ENCODE results near the gene NRIP2. TPM values are rescaled to one million over a fixed set of nuclear protein-coding genes. Genes with fewer than 3 reads are reported as not detected.

Gene NRIP2
- total RNA-seq, 1 donor from 2014 or later, result not detected

DNA sequence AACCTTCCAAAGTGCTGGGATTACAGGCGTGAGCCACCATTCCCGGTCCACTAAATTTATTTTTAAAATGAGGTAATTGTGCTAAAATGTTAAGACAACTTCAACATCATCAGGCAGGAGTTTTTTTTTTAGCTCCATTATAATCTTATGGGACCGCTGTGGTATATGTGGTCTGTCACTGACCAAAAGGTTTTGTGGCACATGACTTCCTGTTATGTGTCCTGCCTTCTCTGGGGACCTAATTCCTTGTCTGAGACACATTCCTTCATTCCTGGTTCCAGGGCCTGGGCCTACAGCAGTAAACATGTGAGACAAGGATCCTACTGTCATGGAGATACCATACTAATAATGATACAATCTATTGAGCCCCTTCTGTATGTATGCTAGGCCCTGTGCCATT lies 17.1 kb upstream of the NRIP2 start:
- Histone ChIP-seq H3K4me3 (ENCODE audit: low read depth, low read length) (no peak overlapping the region), H3K27me3 (ENCODE audit: control insufficient read depth, insufficient read depth, low read length) (no peaks in the 10 kb centered on the region), H3K36me3 (ENCODE audit: control insufficient read depth, insufficient read depth, low read length) (no peaks in the 10 kb centered on the region)
- no peak for DNase-seq (ENCODE audit: low read depth)
- TF ChIP-seq, protein P1, sequence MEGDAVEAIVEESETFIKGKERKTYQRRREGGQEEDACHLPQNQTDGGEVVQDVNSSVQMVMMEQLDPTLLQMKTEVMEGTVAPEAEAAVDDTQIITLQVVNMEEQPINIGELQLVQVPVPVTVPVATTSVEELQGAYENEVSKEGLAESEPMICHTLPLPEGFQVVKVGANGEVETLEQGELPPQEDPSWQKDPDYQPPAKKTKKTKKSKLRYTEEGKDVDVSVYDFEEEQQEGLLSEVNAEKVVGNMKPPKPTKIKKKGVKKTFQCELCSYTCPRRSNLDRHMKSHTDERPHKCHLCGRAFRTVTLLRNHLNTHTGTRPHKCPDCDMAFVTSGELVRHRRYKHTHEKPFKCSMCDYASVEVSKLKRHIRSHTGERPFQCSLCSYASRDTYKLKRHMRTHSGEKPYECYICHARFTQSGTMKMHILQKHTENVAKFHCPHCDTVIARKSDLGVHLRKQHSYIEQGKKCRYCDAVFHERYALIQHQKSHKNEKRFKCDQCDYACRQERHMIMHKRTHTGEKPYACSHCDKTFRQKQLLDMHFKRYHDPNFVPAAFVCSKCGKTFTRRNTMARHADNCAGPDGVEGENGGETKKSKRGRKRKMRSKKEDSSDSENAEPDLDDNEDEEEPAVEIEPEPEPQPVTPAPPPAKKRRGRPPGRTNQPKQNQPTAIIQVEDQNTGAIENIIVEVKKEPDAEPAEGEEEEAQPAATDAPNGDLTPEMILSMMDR (IDR thresholded peaks at IDR 0.05; ENCODE audit: insufficient read depth, low read length, poor library complexity, severe bottlenecking), result no peak

DNA sequence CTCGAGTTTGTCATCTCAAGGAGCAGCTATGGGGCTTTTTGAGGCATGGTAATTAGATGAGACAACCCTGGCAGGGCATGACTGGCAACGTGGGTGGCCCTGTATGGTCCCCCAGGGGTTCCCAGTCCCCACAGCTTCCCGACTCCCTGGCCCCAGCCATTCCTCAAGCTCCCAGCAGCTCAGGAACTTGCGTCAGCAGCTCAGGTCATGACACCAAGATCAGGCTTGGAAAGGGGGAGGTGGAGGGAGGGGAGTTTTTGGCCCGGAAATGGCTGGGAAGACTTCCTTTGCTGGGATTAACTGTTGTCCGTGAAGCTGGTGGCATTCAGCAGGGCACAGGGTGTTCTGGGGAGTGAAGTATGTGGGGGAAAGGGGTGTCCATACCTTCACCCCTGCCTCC lies 10.4 kb upstream of the NRIP2 start:
- Histone ChIP-seq H3K4me3 (ENCODE audit: low read depth, low read length) (no peak overlapping the region), H3K27me3 (ENCODE audit: control insufficient read depth, insufficient read depth, low read length) (no peaks in the 10 kb centered on the region), H3K36me3 (ENCODE audit: control insufficient read depth, insufficient read depth, low read length) (no peaks in the 10 kb centered on the region)
- TF ChIP-seq, protein P1 (IDR thresholded peaks at IDR 0.05; ENCODE audit: insufficient read depth, low read length, poor library complexity, severe bottlenecking), result no peak
- DNase-seq (ENCODE audit: low read depth), result no peak

DNA sequence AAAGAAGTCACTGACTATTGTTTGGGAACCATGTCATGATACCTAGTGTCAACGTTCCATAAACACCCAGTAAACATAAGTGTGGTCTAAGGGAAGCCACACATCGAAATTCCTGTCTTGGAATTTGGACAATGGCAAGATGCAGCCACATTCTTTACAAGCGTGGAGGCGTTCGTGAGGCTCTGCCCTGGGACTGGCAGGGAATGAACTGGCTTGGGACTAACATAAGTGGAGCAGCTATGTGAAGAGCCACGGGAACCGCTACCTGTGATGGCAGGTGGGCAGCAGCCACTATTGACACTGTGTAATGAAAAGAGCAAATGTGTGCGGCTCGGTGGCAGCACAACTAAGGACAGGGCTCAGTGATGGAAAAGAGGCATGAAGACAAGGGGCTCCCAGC lies 10.0 kb upstream of the NRIP2 start:
- DNase-seq (ENCODE audit: low read depth), result no peak
- no peak overlapping the region for H3K4me3 ChIP-seq (ENCODE audit: low read depth, low read length)
- TF ChIP-seq, protein P1 (IDR thresholded peaks at IDR 0.05; ENCODE audit: insufficient read depth, low read length, poor library complexity, severe bottlenecking), result no peak
- H3K36me3 ChIP-seq (ENCODE audit: control insufficient read depth, insufficient read depth, low read length), result no peaks in the 10 kb centered on the region
- H3K27me3 ChIP-seq (ENCODE audit: control insufficient read depth, insufficient read depth, low read length), result no peaks in the 10 kb centered on the region

DNA sequence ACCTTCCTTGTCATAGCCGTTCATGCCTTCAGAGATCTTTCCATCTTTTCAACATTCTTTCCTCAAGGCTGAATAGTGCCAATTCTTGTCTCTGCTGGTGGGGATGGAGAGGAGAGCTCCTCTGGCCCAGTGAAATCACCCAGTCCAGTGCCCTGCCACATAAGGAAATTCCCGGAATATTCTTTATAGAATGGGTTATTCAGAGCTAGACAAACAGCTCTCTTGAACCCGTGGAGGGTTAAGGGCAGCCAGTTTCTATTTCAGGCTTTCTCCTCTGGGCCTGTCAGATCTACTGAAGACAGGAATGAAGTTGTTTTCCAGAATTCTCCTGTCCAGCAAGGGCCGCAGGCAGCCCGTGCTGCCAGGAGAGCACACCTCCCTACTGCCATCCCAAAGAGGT lies 8.1 kb upstream of the NRIP2 start:
- DNase-seq (ENCODE audit: low read depth), result no peak
- H3K36me3 ChIP-seq (ENCODE audit: control insufficient read depth, insufficient read depth, low read length), result no peaks in the 10 kb centered on the region
- TF ChIP-seq, protein P1 (IDR thresholded peaks at IDR 0.05; ENCODE audit: insufficient read depth, low read length, poor library complexity, severe bottlenecking), result no peak

DNA sequence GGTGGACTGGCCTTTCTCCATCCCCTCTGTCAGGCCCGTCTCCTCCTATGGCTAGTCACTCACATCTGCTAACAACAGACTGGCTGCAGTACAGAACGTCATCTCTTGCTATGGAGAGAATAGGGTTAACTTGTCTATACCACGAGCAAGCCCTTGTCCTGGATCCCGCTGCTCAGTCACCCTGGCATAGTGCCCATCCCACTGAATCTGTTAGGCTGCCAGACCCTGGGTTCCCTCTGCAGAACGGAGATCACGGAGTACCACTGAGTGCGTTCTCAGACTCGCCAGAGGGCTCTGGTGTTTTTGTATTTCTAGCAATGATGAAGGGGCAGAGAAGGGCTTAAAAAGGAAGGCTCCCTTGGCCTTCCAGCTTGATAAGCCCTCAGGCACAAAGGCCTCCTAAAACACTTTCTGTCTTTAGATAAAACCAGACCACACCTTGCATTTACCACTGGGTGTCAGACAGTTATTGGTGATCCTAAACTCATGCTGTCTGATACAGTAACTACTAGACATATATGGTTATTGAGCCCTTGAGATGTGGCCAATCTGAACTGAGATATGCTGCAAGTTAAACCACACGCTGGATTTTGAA lies 6.3 kb upstream of the NRIP2 start:
- DNase-seq (ENCODE audit: low read depth), result no peak
- H3K27me3 ChIP-seq (ENCODE audit: control insufficient read depth, insufficient read depth, low read length), result peaks cover under 1% of the 10 kb centered on the region
- H3K36me3 ChIP-seq (ENCODE audit: control insufficient read depth, insufficient read depth, low read length), result no peaks in the 10 kb centered on the region
- no peak overlapping the region for H3K4me3 ChIP-seq (ENCODE audit: low read depth, low read length)
- TF ChIP-seq, protein P1 (IDR thresholded peaks at IDR 0.05; ENCODE audit: insufficient read depth, low read length, poor library complexity, severe bottlenecking), result no peak

More for the DNA sequence above, 8.1 kb upstream of the NRIP2 start:
- no peaks in the 10 kb centered on the region for H3K27me3 ChIP-seq (ENCODE audit: control insufficient read depth, insufficient read depth, low read length)
- no peak overlapping the region for H3K4me3 ChIP-seq (ENCODE audit: low read depth, low read length)

DNA sequence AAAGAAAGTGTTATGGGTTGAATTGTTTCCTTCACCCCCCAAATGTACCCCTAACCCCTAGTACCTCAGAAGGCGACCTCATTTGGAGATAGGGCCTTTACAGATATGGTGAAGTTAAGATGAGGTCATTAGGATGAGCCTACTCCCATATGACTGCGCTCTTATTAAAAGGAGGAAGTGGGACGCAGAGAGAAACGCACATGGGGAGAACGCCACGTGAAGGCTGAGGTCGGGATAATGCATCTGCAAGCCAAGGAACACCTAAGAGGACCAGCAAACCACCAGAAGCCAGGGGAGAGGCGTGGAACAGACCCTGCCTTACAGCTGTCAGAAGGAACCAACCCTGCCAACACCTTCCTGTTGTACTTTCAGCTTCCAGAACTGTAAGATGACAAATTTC lies 1.7 kb upstream of the NRIP2 start:
- TF ChIP-seq, protein P1 (IDR thresholded peaks at IDR 0.05; ENCODE audit: insufficient read depth, low read length, poor library complexity, severe bottlenecking), result no peak
- peaks cover 11% of the 10 kb centered on the region for H3K27me3 ChIP-seq (ENCODE audit: control insufficient read depth, insufficient read depth, low read length)
- DNase-seq (ENCODE audit: low read depth), result no peak
- H3K4me3 ChIP-seq (ENCODE audit: low read depth, low read length), result no peak overlapping the region
- no peaks in the 10 kb centered on the region for H3K36me3 ChIP-seq (ENCODE audit: control insufficient read depth, insufficient read depth, low read length)

Data from kidney epithelial cell (primary cell).